Measurements from ENCODE around the gene FLOT2.
A peak's percentile ranks its signal among the peaks of the same experiment; 100 is the strongest.

The FLOT2 gene

GRCh38 chr17:28928061-28928460 is 30.5 kb upstream of the FLOT2 start:
- no peak for DNase-seq (ENCODE audit: low spot score)
- Histone ChIP-seq H3K4me3 (no peak overlapping the region), H3K27ac (no peak overlapping the region)
- TF ChIP-seq, protein P1, sequence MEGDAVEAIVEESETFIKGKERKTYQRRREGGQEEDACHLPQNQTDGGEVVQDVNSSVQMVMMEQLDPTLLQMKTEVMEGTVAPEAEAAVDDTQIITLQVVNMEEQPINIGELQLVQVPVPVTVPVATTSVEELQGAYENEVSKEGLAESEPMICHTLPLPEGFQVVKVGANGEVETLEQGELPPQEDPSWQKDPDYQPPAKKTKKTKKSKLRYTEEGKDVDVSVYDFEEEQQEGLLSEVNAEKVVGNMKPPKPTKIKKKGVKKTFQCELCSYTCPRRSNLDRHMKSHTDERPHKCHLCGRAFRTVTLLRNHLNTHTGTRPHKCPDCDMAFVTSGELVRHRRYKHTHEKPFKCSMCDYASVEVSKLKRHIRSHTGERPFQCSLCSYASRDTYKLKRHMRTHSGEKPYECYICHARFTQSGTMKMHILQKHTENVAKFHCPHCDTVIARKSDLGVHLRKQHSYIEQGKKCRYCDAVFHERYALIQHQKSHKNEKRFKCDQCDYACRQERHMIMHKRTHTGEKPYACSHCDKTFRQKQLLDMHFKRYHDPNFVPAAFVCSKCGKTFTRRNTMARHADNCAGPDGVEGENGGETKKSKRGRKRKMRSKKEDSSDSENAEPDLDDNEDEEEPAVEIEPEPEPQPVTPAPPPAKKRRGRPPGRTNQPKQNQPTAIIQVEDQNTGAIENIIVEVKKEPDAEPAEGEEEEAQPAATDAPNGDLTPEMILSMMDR (IDR thresholded peaks at IDR 0.05), result no peak

DNA sequence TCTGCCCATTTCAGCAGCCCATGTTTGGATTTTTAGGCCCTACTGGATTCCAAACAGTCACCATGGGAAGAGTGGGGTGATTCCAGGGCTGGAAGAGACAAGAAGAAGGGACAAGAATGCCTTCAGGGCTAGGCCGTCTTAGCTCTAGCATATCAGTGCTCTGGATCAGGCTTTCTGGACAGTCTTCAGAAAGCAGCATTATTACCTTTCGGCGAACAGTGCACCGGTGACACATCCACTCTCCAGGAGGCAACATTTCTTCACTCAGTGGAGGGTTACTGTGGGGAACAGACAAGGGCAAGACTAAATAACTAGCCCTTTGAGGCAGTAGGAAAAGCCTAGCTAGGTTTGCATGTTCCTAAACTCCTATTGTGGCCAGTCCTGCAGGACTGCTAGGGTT is 29.3 kb upstream of the FLOT2 start:
- no peak for DNase-seq (ENCODE audit: low spot score)
- H3K27ac ChIP-seq, result peak overlapping the region in 1 of 2 donors; percentile 46

DNA sequence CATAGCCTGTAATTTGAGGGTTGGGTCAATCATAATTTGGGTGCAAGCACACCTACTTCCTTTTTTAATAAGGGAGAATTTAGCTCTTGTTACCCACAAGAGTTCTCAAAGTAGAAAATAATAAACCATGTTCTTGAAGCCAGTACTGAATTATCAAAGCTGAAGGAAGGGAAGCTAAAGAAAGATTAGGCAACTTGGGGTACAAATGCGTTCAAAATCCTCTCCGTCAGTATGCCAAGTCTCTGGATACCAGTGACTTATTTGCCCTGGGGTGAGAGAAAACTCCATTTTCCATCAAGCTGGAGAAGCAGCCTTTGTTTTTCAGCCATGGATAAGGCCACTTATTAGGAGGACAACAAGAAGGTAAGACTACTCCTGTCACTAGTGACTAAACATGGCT is 28.8 kb upstream of the FLOT2 start:
- DNase-seq (ENCODE audit: low spot score), result no peak
- Histone ChIP-seq H3K27ac (peak overlapping the region in 1 of 2 donors; percentile 46), H3K4me3 (no peak overlapping the region)
- TF ChIP-seq, protein P1 (IDR thresholded peaks at IDR 0.05), result no peak

More for the DNA sequence above, 29.3 kb upstream of the FLOT2 start:
- TF ChIP-seq, protein P1 (IDR thresholded peaks at IDR 0.05), result no peak
- no peak overlapping the region for H3K4me3 ChIP-seq

- H3K27ac ChIP-seq, result peak overlapping the region in 1 of 2 donors; percentile 30
- no peak overlapping the region for H3K4me3 ChIP-seq
- DNase-seq (ENCODE audit: low spot score), result no peak
- TF ChIP-seq, protein P1 (IDR thresholded peaks at IDR 0.05), result no peak
These were observed 28.4 kb upstream of the FLOT2 start for GRCh38 chr17:28925912-28926365.

- TF ChIP-seq, protein P1 (IDR thresholded peaks at IDR 0.05), result no peak
- DNase-seq (ENCODE audit: low spot score), result no peak
- no peak overlapping the region for H3K4me3 ChIP-seq
- no peak overlapping the region for H3K27ac ChIP-seq
These were observed 22.7 kb upstream of the FLOT2 start for GRCh38 chr17:28920201-28920600.

GRCh38 chr17:28918295-28918694 is 20.8 kb upstream of the FLOT2 start:
- Histone ChIP-seq H3K4me3 (no peak overlapping the region), H3K27ac (no peak overlapping the region)
- TF ChIP-seq, protein P1 (IDR thresholded peaks at IDR 0.05), result no peak
- DNase-seq (ENCODE audit: low spot score), result no peak

DNA sequence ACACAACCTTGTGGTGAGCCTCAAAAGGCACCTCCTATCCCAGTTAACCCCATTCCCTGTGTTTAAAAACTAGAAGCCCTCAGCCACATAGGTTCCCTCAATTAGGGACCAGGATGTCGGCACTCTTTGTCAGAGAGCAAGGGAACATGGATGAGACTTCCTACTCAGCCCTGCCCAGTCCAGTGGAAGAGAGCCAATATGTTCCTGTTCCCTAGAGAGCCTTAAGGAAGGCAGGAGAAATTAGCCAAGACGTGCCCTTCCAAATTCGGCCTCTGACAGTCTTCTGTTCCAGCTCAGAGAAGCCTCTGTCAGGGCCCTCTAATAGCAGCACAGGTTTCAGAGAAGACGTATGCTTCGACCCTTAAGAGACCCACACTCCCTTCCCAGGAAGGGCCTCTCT is 19.9 kb upstream of the FLOT2 start:
- no peak overlapping the region for H3K27ac ChIP-seq
- no peak for DNase-seq (ENCODE audit: low spot score)
- TF ChIP-seq, protein P1 (IDR thresholded peaks at IDR 0.05), result no peak

More for the DNA sequence above, 19.9 kb upstream of the FLOT2 start:
- no peak overlapping the region for H3K4me3 ChIP-seq
